ENCODE measurements around the gene SPATA4. TPM values are rescaled to one million over a fixed set of nuclear protein-coding genes. Genes with fewer than 3 reads are reported as not detected.

SPATA4 gene
- total RNA-seq, 1 experiment from 2014 or later: not detected

DNA sequence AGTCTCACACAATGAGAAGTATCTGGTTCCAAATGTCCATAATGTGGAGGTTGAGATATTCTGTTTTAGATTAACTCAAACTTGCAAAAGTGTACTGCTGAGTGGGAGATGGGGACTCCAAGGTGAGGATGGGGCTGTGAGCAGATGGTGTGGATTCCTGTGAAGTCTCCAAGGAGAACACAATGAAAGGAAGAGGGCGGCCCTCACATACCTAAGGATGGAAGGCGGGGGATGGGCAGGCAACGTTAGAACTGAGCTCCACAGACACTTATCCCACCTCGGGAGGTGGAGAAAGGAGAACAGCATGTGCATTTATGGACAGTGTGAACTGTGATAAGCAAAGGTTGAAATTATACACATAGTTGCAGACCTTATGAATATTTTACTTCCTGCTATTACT, 9.9 kb upstream of the SPATA4 start:
- Histone ChIP-seq H3K4me2 (ENCODE audit: insufficient read depth, insufficient read length, low read length) (no peak overlapping the region), H3K23ac (ENCODE audit: insufficient read length, low read depth, low read length) (no peak overlapping the region), H4K8ac (replicated peaks; ENCODE audit: insufficient read length, low read depth, low read length) (no peak overlapping the region), H3K4ac (ENCODE audit: low read depth, low read length) (no peak overlapping the region), H3K23me2 (ENCODE audit: insufficient read length, low read depth, low read length, poor library complexity, severe bottlenecking) (no peaks in the 10 kb centered on the region), H2AK5ac (ENCODE audit: insufficient read length, low read length) (no peak overlapping the region), H2AFZ (ENCODE audit: low read length) (no peak overlapping the region), H3K79me2 (ENCODE audit: insufficient read depth, low read length) (no peaks in the 10 kb centered on the region), H4K5ac (ENCODE audit: insufficient read length, low read depth, low read length) (no peak overlapping the region), H3K14ac (ENCODE audit: insufficient read depth, low read length) (no peak overlapping the region), H2BK15ac (ENCODE audit: low read depth, low read length) (no peak overlapping the region), H2BK20ac (ENCODE audit: low read depth, low read length, poor library complexity, severe bottlenecking) (no peak overlapping the region), H3K9me3 (ENCODE audit: control insufficient read depth, low read depth, low read length) (no peaks in the 10 kb centered on the region), H2BK120ac (ENCODE audit: low read depth, low read length, poor library complexity, severe bottlenecking) (no peak overlapping the region), H3K79me1 (ENCODE audit: insufficient read depth, low read depth, low read length, poor library complexity, severe bottlenecking) (no peaks in the 10 kb centered on the region), H3K18ac (ENCODE audit: insufficient read length, low read depth, low read length) (no peak overlapping the region), H2BK5ac (ENCODE audit: insufficient read length, low read length) (no peak overlapping the region), H3K27ac (ENCODE audit: insufficient read length, low read depth, low read length) (no peak overlapping the region), H3K56ac (ENCODE audit: insufficient read length, low read depth, low read length) (no peak overlapping the region), H4K91ac (ENCODE audit: insufficient read length, low read depth, low read length) (no peak overlapping the region), H4K20me1 (ENCODE audit: control insufficient read depth, insufficient read depth, insufficient read length) (no peaks in the 10 kb centered on the region), H2BK12ac (ENCODE audit: insufficient read length, low read depth, low read length) (no peak overlapping the region), H3K27me3 (ENCODE audit: insufficient read depth, low read length) (no peaks in the 10 kb centered on the region), H3K4me1 (ENCODE audit: insufficient read depth, low read length) (no peaks in the 10 kb centered on the region), H3T11ph (ENCODE audit: low read length) (no peak overlapping the region), H3K9ac (ENCODE audit: extremely low read depth, insufficient read length, low read length) (no peak overlapping the region)
- Mint-ChIP-seq H3K27ac (peak overlapping the region in 2 of 3 experiments; percentile 48 to 82; a peak in 4 of 7 replicates), H3K9me3 (no peaks in the 10 kb centered on the region; a peak in 1 of 5 replicates), H3K36me3 (ENCODE audit: insufficient read depth in 1 of 3, low read depth in 3 of 3) (no peaks in the 10 kb centered on the region; a peak in 1 of 7 replicates), H3K27me3 (ENCODE audit: low read depth) (no peaks in the 10 kb centered on the region), H3K4me1 (peaks cover 11 to 16% of the 10 kb centered on the region in 2 experiments), H3K4me3 (no peak overlapping the region)
- no peak for DNase-seq
- no CpG with 5 or more reads among the region's 4 CpGs for WGBS (ENCODE audit: extremely low coverage, insufficient read length, low lambda C conversion rate)
- TF ChIP-seq CTCF (conservative IDR thresholded peaks at IDR 0.05): no peak

All from H9 (cell line).